ENCODE results near the gene CDK5R1. TPM values are rescaled to one million over a fixed set of nuclear protein-coding genes. Genes with fewer than 3 reads are reported as not detected.

The CDK5R1 gene
- total RNA-seq, 1 donor from 2014 or later: 2.2 TPM

GRCh38 chr17:32516940-32517701 is 30.3 kb downstream of the CDK5R1 start:
- no peak for TF ChIP-seq CTCF (IDR thresholded peaks at IDR 0.05; ENCODE audit: unreplicated experiment)
- peaks cover 4% of the 10 kb centered on the region for H3K27me3 Mint-ChIP-seq (ENCODE audit: unreplicated experiment)
- H3K36me3 Mint-ChIP-seq (ENCODE audit: low read depth, unreplicated experiment): no peaks in the 10 kb centered on the region
- no peak overlapping the region for H3K27ac Mint-ChIP-seq (ENCODE audit: unreplicated experiment)
- no peaks in the 10 kb centered on the region for H3K9me3 Mint-ChIP-seq (ENCODE audit: unreplicated experiment)
- H3K4me1 Mint-ChIP-seq (ENCODE audit: unreplicated experiment): peaks cover 23% of the 10 kb centered on the region
- no peak for DNase-seq (ENCODE audit: low spot score)
- H3K4me3 Mint-ChIP-seq (ENCODE audit: unreplicated experiment): no peak overlapping the region

- TF ChIP-seq CTCF (IDR thresholded peaks at IDR 0.05; ENCODE audit: unreplicated experiment): no peak
- Mint-ChIP-seq H3K4me3 (ENCODE audit: unreplicated experiment) (no peak overlapping the region), H3K36me3 (ENCODE audit: low read depth, unreplicated experiment) (no peaks in the 10 kb centered on the region), H3K9me3 (ENCODE audit: unreplicated experiment) (no peaks in the 10 kb centered on the region), H3K27ac (ENCODE audit: unreplicated experiment) (no peak overlapping the region), H3K4me1 (ENCODE audit: unreplicated experiment) (peaks cover 28% of the 10 kb centered on the region), H3K27me3 (ENCODE audit: unreplicated experiment) (peaks cover 4% of the 10 kb centered on the region)
- DNase-seq (ENCODE audit: low spot score): no peak
These were observed 31.2 kb downstream of the CDK5R1 start for GRCh38 chr17:32517982-32518381.

- Mint-ChIP-seq H3K4me3 (ENCODE audit: unreplicated experiment) (no peak overlapping the region), H3K27ac (ENCODE audit: unreplicated experiment) (peak overlapping the region; percentile 36), H3K36me3 (ENCODE audit: low read depth, unreplicated experiment) (no peaks in the 10 kb centered on the region), H3K27me3 (ENCODE audit: unreplicated experiment) (peaks cover 4% of the 10 kb centered on the region), H3K4me1 (ENCODE audit: unreplicated experiment) (peaks cover 32% of the 10 kb centered on the region), H3K9me3 (ENCODE audit: unreplicated experiment) (no peaks in the 10 kb centered on the region)
- DNase-seq (ENCODE audit: low spot score): no peak
- TF ChIP-seq CTCF (IDR thresholded peaks at IDR 0.05; ENCODE audit: unreplicated experiment): no peak
These were observed 31.9 kb downstream of the CDK5R1 start for GRCh38 chr17:32518646-32519227.

- Mint-ChIP-seq H3K27ac (ENCODE audit: unreplicated experiment) (peak overlapping the region; percentile 81), H3K4me3 (ENCODE audit: unreplicated experiment) (peak overlapping the region; percentile 84), H3K4me1 (ENCODE audit: unreplicated experiment) (peaks cover 31% of the 10 kb centered on the region), H3K27me3 (ENCODE audit: unreplicated experiment) (peaks cover 4% of the 10 kb centered on the region), H3K9me3 (ENCODE audit: unreplicated experiment) (no peaks in the 10 kb centered on the region), H3K36me3 (ENCODE audit: low read depth, unreplicated experiment) (no peaks in the 10 kb centered on the region)
- TF ChIP-seq CTCF (IDR thresholded peaks at IDR 0.05; ENCODE audit: unreplicated experiment): no peak
- peak; percentile 65 for DNase-seq (ENCODE audit: low spot score)
These were observed 32.7 kb downstream of the CDK5R1 start for GRCh38 chr17:32519228-32520103.

All from endothelial cell (in vitro differentiated cells).